ENCODE data around the gene LHX2.

GRCh38 chr9:124000161-124000783 lies 11.3 kb upstream of the LHX2 start:
- TF ChIP-seq GATA2 (IDR thresholded peaks at IDR 0.05; ENCODE audit: low read depth, low read length) (no peak), GATA3 (IDR thresholded peaks at IDR 0.05; ENCODE audit: low read depth, low read length) (no peak)

All from SH-SY5Y (cell line).